Activated effector memory CD4-positive, alpha-beta T cell treated with anti-CD3 and anti-CD28 coated beads, Interleukin-2, amount 50 U/mL, for 16 hours (primary cell): ENCODE measurements around the gene KCNH2.

ENCODE experiments used
- DNase-seq: peaks from one replicate; pipeline ENCODE4 v3.0.0-alpha.2; 2020

The KCNH2 gene

DNA sequence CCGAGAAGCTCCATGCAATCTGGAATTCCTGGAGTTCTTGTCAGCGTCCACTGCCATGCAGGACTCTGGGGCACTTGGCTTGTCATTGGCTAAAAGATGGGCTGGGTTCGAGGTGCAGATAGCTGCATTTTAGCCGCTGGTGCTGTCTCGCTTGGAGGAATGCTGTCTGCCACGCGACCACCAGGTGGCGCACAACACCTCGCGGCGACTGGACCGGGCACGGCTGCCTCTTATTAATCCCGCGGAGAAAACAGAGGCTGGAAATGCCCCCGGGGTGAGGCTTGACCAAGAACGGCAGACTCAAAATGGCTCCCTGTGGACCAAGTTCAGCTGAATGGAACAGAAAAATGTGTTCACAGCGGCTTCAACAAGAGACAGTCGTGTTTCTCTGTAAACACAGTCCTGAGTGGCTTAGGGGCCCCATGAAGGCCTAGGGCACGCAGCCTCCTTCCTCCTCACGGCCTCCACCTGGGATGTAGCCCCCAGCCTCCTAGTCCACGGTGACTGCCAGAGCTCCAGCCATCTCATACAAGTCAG is 79.6 kb downstream of the KCNH2 start:
- DNase-seq, result peak; percentile 92

GRCh38 chr7:150897502-150898474 is 80.3 kb downstream of the KCNH2 start:
- no peak for DNase-seq

DNA sequence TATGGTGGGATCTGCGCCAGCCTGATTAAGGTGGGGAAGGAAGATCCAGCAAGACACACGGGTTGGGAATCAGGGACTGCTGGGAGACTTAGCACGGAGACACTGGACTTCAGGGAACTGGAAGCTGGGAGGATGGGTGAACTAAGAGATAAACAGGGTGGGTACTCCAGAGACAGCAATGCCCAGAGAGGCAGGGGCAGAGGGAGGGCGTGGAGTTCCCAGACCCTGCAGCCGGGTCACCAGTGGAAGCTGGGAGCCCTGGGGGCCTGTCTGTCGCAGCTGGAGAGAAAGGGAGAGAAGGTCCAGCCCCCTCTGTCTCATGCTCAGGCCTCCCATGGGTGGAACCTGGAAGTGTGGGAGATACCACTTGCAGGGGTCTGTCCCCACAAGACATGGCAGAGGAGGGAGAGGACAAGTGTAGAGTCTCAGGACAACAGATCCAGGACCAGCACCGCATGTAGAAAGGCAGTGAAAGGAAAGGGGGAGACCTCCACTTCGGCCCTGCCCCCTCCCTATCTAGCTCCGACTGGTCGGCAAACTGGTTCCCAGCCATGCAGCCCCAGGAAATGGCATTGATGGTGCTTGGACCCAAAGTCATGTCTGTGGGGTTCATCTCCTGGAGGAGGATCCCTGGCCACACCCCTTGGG is 81.4 kb downstream of the KCNH2 start:
- no peak for DNase-seq

DNA sequence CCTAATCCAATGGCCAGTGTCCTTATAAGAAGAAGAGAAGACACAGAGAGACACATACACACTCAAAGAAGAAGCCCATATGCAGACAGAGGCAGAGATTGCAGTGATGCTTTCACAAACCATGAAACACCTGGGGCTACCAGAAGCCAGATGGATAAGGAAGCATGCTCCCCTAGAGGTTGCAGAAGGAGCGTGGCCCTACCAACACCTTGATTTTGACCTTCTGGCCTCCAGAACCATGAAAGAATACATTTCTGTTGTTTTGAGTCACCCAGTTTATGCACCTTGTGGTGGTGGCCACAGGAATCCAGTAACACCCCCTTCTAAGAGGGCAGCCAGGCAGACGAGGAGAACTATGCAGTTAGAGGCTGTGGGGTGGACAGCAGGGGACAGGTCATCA is 82.3 kb downstream of the KCNH2 start:
- no peak for DNase-seq
